Dendritic cell treated with granulocyte-macrophage colony-stimulating factor and Interleukin-4, amounts not matched to agents 40 ng/mL and 50 ng/mL, for 4 days (primary cell): ENCODE measurements around the gene SV2B.

Experiments used
- H3K27ac Mint-ChIP-seq: one replicate; pipeline ENCODE4 v1.8.0; 2022; ENCODE audit warnings: mild to moderate bottlenecking, mixed read lengths
- H3K27me3 Mint-ChIP-seq: one replicate; pipeline ENCODE4 v1.8.0; 2022; ENCODE audit warnings: mild to moderate bottlenecking, mixed read lengths
- H3K36me3 Mint-ChIP-seq: one replicate; pipeline ENCODE4 v1.8.0; 2022; ENCODE audit warnings: low read depth, mixed read lengths
- H3K4me1 Mint-ChIP-seq: one replicate; pipeline ENCODE4 v1.8.0; 2022; ENCODE audit warnings: low read depth, mixed read lengths
- H3K4me3 Mint-ChIP-seq: one replicate; pipeline ENCODE4 v1.8.0; 2022; ENCODE audit warnings: mild to moderate bottlenecking, moderate library complexity, mixed read lengths
- H3K9me3 Mint-ChIP-seq: one replicate; pipeline ENCODE4 v1.8.0; 2022; ENCODE audit warnings: mixed read lengths
- intact Hi-C: fragments of 100-400 bp; cut with micrococcal nuclease; formaldehyde crosslinking; loops from one replicate; pipeline ENCODE4 v1.15.0; 2022

SV2B gene

GRCh38 chr15:91135201-91136130 is 35.4 kb downstream of the SV2B start:
- Mint-ChIP-seq H3K4me1 (no peaks in the 10 kb centered on the region), H3K27ac (no peak overlapping the region), H3K4me3 (no peak overlapping the region), H3K36me3 (no peaks in the 10 kb centered on the region), H3K9me3 (no peaks in the 10 kb centered on the region), H3K27me3 (peaks cover 13% of the 10 kb centered on the region)
- intact Hi-C loops = no loop called here

GRCh38 chr15:91136386-91136923 is 36.4 kb downstream of the SV2B start:
- H3K9me3 Mint-ChIP-seq = no peaks in the 10 kb centered on the region
- H3K36me3 Mint-ChIP-seq = no peaks in the 10 kb centered on the region
- H3K27ac Mint-ChIP-seq = no peak overlapping the region
- no peaks in the 10 kb centered on the region for H3K4me1 Mint-ChIP-seq
- no peak overlapping the region for H3K4me3 Mint-ChIP-seq
- peaks cover 13% of the 10 kb centered on the region for H3K27me3 Mint-ChIP-seq
- intact Hi-C loops = no loop called here

GRCh38 chr15:91140601-91141000 is 40.5 kb downstream of the SV2B start:
- no peak overlapping the region for H3K27ac Mint-ChIP-seq
- no peaks in the 10 kb centered on the region for H3K36me3 Mint-ChIP-seq
- H3K4me3 Mint-ChIP-seq = no peak overlapping the region
- no peaks in the 10 kb centered on the region for H3K9me3 Mint-ChIP-seq
- intact Hi-C loops = no loop called here
- H3K4me1 Mint-ChIP-seq = peaks cover 11% of the 10 kb centered on the region
- H3K27me3 Mint-ChIP-seq = peaks cover 22% of the 10 kb centered on the region

GRCh38 chr15:91141097-91141496 is 41.0 kb downstream of the SV2B start:
- H3K36me3 Mint-ChIP-seq = no peaks in the 10 kb centered on the region
- H3K27ac Mint-ChIP-seq = no peak overlapping the region
- intact Hi-C loops = no loop called here
- H3K9me3 Mint-ChIP-seq = no peaks in the 10 kb centered on the region
- H3K27me3 Mint-ChIP-seq = peaks cover 25% of the 10 kb centered on the region
- H3K4me1 Mint-ChIP-seq = peaks cover 11% of the 10 kb centered on the region
- H3K4me3 Mint-ChIP-seq = no peak overlapping the region

GRCh38 chr15:91142106-91142744 is 42.2 kb downstream of the SV2B start:
- Mint-ChIP-seq H3K36me3 (no peaks in the 10 kb centered on the region), H3K4me3 (no peak overlapping the region), H3K27me3 (peaks cover 29% of the 10 kb centered on the region), H3K9me3 (no peaks in the 10 kb centered on the region), H3K4me1 (peaks cover 11% of the 10 kb centered on the region), H3K27ac (no peak overlapping the region)
- intact Hi-C loops = no loop called here

- intact Hi-C loops = no loop called here
- H3K4me1 Mint-ChIP-seq = peaks cover 11% of the 10 kb centered on the region
- H3K27me3 Mint-ChIP-seq = peaks cover 30% of the 10 kb centered on the region
- H3K27ac Mint-ChIP-seq = no peak overlapping the region
- H3K9me3 Mint-ChIP-seq = no peaks in the 10 kb centered on the region
- no peak overlapping the region for H3K4me3 Mint-ChIP-seq
- no peaks in the 10 kb centered on the region for H3K36me3 Mint-ChIP-seq
These were observed 42.9 kb downstream of the SV2B start for GRCh38 chr15:91142946-91143345.

- Mint-ChIP-seq H3K27ac (no peak overlapping the region), H3K27me3 (peaks cover 40% of the 10 kb centered on the region), H3K36me3 (no peaks in the 10 kb centered on the region), H3K4me3 (no peak overlapping the region), H3K4me1 (peaks cover 8% of the 10 kb centered on the region), H3K9me3 (no peaks in the 10 kb centered on the region)
- intact Hi-C loops = no loop called here
These were observed 46.7 kb downstream of the SV2B start for GRCh38 chr15:91146728-91147127.

- H3K9me3 Mint-ChIP-seq = no peaks in the 10 kb centered on the region
- H3K4me3 Mint-ChIP-seq = no peak overlapping the region
- no peaks in the 10 kb centered on the region for H3K36me3 Mint-ChIP-seq
- no peaks in the 10 kb centered on the region for H3K4me1 Mint-ChIP-seq
- H3K27ac Mint-ChIP-seq = no peak overlapping the region
- H3K27me3 Mint-ChIP-seq = peaks cover 44% of the 10 kb centered on the region
- intact Hi-C loops = no loop called here
These were observed 48.2 kb downstream of the SV2B start for GRCh38 chr15:91148243-91148642.

- no peaks in the 10 kb centered on the region for H3K36me3 Mint-ChIP-seq
- intact Hi-C loops = no loop called here
- no peak overlapping the region for H3K27ac Mint-ChIP-seq
- H3K4me3 Mint-ChIP-seq = no peak overlapping the region
- H3K4me1 Mint-ChIP-seq = no peaks in the 10 kb centered on the region
- H3K9me3 Mint-ChIP-seq = no peaks in the 10 kb centered on the region
- peaks cover 42% of the 10 kb centered on the region for H3K27me3 Mint-ChIP-seq
These were observed 50.6 kb downstream of the SV2B start for GRCh38 chr15:91150502-91151160.

GRCh38 chr15:91151781-91152563 is 51.9 kb downstream of the SV2B start:
- Mint-ChIP-seq H3K36me3 (no peaks in the 10 kb centered on the region), H3K9me3 (no peaks in the 10 kb centered on the region), H3K27ac (no peak overlapping the region), H3K4me1 (no peaks in the 10 kb centered on the region), H3K27me3 (peaks cover 35% of the 10 kb centered on the region), H3K4me3 (no peak overlapping the region)
- intact Hi-C loops = no loop called here

- Mint-ChIP-seq H3K4me3 (no peak overlapping the region), H3K9me3 (no peaks in the 10 kb centered on the region), H3K27me3 (peaks cover 33% of the 10 kb centered on the region), H3K27ac (no peak overlapping the region), H3K4me1 (no peaks in the 10 kb centered on the region), H3K36me3 (no peaks in the 10 kb centered on the region)
- intact Hi-C loops = no loop called here
These were observed 53.0 kb downstream of the SV2B start for GRCh38 chr15:91152896-91153581.

- Mint-ChIP-seq H3K27me3 (peaks cover 35% of the 10 kb centered on the region), H3K27ac (no peak overlapping the region), H3K36me3 (no peaks in the 10 kb centered on the region), H3K4me1 (no peaks in the 10 kb centered on the region), H3K4me3 (no peak overlapping the region), H3K9me3 (no peaks in the 10 kb centered on the region)
- intact Hi-C loops = no loop called here
These were observed 53.9 kb downstream of the SV2B start for GRCh38 chr15:91153954-91154353.

- Mint-ChIP-seq H3K4me3 (no peak overlapping the region), H3K4me1 (no peaks in the 10 kb centered on the region)
These were observed 56.2 kb downstream of the SV2B start for GRCh38 chr15:91156175-91156726.

More at GRCh38 chr15:91156175-91156726, 56.2 kb downstream of the SV2B start:
- Mint-ChIP-seq H3K36me3 (no peaks in the 10 kb centered on the region), H3K9me3 (no peaks in the 10 kb centered on the region), H3K27ac (no peak overlapping the region), H3K27me3 (peaks cover 26% of the 10 kb centered on the region)
- intact Hi-C loops = no loop called here
